SIG-M5 (cell line): ENCODE data around the gene TNFRSF13B.
A peak's percentile ranks its signal among the peaks of the same experiment; 100 is the strongest.
"Not testable (repeated sequence)": the region's sequence is repeated elsewhere in the genome, so short reads cannot be mapped to it uniquely, and the experiment has no call there.

Experiments
- DNase-seq: peaks from one replicate; lab custom pipeline; 2025; lab: John Stamatoyannopoulos, UW

The TNFRSF13B gene

DNA sequence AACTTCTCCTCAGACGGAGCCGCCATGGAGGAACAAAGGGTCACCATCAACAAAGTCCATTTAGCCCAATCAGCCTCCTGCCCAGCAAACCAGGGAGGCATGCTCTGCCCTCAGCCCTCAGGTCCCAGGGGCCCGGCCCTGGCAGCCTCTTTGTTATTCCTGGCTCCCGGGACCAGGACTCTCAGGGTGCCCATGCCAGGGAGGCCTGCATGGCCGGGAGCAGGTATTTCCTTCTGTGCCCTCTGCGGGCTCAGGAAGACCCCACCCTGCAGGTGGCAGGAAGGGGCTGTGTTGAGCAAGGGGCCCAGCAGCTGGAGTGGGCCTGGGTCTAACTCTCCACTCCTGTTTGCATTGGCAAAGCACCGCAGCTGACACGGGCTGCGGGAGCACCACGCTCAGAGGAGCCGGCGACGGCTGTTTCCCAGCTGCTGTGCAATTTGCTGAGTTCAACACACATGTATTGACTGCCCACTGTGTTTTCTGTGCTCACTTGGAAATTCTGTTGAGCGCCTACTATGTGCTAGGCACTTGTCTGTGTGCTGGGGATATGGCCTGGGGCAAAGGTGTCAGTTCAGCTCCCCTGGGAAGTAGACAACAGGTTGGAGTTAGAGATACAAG, 33.2 kb upstream of the TNFRSF13B start:
- not testable (repeated sequence) for DNase-seq

- no peak for DNase-seq
These were observed 32.5 kb upstream of the TNFRSF13B start for GRCh38 chr17:17004251-17004996.

DNA sequence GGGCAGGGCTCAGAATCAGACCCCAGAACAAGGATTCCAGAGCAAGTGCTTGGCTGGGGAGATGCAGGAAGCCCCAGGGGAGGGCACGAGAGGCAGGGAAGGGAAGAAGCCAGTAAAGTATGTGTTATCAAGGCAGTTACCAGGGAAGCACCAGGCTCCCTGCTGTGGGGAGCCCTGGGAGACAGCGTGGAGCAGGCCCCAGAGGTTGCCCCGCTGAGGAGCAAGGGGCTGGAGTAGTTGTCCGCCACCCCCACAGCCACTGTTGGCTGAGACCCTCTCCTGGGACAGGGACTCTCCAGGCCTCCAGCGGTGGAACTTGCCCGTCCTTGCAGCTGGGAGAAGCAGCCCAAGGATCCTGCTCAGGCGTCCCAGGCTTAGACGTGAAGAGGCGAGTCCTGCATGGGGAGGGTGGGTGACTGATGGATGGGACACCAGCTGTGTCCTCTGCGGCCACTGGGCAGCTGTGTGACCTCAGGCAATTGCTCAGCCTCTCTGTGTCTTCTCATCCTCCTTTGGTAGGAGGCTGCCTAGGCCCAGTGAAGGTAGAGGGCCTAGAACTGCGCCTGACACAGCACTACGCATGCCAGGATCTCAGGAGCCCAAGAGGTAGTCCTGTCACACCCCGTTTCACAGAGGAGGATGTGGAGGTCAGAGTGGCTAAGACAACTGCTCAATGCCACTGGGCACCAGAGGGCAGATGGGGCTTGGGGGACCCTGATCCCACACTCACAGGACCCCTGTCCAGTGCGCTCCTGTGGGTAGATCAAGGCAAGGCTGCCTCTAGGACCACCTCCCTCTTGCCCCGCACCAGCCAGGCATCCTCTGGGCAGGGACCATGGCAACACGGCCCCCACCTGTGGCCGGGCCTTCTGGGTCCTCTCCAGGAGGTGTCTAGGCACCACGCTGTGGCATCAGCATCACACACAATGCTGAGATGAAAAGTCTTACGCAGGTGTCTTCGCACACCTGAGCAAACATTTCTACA, 31.1 kb upstream of the TNFRSF13B start:
- DNase-seq: not testable (repeated sequence)

- DNase-seq: no peak
These were observed 30.1 kb upstream of the TNFRSF13B start for GRCh38 chr17:17001874-17002520.

DNA sequence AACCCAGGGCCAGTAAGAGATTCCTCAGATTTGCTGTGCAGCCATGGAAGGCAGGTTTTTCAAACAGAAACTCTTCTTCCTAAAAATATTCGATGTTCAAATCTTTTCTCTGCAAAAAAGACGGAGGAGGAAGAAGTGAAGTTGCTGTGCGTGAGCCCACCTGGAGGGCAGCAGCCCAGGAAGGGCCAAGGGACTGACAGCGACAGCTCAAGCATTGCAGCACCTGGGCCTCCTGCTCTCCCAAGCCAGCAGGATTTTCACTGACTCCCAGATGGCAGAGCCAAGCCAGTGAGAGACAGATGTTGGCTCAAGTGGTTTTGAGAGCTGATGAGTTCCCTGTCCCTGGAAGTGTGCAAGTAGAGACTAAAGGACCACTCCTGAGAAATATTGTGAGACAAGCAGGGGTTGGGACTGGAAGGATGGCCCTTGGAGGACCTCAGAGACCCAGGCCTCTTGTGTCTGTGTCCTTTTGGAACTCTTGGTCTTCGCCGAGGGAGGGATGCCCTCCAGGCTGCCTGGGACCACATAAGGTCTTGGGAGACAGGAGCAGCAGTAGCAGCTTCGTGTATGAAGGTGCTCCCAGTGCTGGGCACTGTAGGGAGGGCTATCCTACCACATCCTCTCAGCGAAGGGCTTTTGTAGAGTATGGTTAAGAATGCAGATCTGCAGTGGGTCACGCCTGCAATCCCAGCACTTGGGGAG, 29.3 kb upstream of the TNFRSF13B start:
- DNase-seq: no peak

DNA sequence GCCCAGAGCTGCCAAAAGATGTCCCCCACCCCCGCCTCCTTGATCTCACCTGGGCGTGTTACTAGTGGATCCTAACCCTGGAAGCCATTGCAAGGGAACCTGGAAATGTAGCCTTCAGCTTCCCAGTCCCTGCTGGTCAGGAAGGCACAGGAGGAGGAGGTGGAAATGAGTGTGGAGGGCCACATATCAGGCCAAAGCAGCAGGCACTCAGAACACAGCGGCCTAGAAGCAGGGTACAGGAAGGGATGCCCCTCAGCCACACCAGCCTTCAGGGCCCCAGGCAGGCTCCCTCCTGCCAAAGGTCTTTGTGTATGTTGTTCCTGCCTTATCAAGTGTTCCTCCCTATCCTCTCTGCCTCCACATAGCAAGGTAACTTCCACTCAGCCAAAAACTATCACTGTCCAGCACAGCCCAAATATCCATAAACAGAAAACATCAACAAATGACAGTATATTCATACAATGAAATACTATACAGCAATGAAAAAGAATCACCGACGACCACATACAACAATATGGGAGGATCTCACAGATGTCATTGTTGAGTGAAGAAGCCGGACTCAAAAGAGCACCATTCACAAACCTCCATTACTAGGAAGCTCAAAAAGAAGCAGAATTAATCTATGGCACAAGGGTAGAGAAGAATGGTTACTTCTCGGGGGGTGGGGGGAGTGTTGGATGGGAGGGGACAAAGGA, 28.2 kb upstream of the TNFRSF13B start:
- no peak for DNase-seq

- DNase-seq: no peak
These were observed 25.9 kb upstream of the TNFRSF13B start for GRCh38 chr17:16997514-16998429.

DNA sequence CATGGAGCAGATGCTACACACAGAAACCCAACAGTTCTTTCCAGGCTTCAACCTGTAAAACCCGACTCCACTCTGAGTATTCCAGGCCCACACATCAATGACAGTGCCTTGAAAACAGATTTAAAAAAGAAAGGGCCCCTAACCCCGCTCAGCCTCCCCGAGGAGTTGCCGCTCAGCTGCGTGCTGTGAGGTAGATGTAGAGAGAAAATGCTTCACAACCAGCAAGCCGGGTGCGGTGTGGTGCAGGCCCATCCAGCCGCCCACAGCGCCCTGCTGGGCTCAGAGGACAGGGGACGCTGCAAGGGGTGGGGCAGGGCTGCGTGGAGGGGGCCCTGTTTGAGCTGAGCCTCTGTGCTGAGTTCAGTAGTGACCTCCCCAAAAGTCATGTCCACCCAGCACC, 24.8 kb upstream of the TNFRSF13B start:
- not testable (repeated sequence) for DNase-seq

DNA sequence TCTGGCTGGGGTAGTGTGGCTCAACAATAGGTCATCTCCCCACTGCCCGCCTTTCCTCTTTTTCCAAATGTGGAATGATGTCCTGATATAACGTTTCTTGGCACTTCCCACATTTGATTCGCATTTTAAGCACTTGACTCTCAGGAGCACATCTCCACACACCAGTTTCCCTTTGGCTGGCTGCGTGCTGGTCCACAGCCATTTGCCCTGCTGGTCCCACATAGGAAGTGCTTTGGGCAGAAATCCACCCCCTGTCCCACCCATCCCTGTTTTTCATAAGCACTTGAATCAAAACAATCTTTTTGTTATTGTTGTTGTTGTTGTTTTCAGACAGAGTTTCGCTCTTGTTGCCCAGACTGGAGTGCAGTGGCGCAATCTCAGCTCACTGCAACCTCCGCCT, 24.0 kb upstream of the TNFRSF13B start:
- DNase-seq: no peak

GRCh38 chr17:16994631-16995030, 22.7 kb upstream of the TNFRSF13B start:
- no peak for DNase-seq

- DNase-seq: no peak
These were observed 19.6 kb upstream of the TNFRSF13B start for GRCh38 chr17:16991349-16992009.

DNA sequence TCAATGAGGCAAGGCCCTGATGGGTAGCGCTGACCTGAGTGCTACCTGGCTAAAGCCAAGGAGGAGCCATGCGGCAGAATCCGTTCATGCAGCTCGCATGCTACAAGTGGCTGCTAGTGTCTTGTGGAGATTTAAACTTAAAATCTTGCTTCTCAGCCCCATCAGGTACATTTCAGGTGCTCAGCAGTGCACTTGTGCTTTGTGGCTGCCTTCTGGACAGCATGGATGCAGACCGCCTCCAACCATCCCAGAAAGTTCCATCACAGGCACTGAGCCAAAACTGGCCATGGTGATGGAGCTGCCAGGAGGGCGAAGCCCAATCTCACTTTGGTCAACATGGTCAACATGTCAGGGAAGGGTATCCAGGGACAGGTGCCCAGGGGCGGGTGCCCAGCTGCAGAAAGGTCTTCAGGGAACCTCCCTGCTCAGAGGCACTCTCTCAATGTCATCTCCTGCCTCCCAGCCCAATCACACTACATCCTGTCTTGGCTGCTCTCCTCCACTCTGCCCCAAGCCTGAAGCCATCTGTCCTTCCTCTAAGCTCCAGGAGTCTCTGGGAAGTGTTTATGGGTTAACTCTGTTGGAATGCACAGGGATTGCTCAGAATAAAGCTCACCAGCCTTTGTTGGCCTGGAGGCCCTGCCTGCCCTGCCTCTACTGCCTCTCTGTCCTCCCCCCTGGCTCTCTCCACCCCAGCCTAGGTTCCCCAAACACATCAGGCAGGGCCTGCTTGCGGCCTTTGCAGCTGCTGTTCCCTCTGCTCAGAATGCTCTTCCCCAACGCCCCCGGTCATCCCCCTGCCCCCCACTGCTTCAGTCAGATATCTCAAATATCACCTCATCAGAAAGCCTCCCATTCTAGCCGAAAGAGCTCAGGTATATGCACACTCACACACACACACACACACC, 18.3 kb upstream of the TNFRSF13B start:
- DNase-seq: no peak

DNA sequence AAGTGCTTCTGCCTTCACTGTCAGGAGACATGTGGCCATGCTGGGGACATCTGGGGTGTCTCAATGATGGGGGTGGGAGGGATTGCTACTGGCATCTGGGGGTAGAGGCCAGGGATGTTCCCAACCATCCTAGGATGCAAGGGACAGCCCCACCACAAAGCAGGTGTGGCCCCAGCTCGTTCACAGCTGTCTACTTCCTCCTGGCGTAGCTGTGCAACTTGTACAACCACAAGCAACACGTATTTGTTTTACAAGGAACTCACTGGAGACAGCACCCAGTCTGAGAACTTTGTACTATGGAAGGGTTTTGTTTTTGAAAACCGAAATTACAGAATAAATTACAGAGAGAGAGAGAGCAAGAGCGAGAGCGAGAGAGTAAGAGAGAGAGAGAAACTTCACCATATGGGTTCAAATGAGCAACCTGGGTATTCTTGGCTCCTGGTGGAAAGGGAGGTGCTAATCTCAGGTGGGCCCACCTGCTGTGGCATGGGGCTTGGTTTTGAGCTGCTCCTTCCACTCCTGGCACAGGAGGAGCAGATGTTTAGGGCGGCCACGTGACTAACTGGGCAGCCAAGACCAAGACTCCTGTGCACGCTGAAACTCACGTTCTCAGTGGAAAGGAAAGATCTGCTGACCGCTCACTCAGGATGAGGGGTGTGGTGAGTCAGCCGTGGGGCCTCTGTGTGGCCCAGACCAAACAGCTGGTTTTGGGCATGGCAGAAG, 17.5 kb upstream of the TNFRSF13B start:
- DNase-seq: no peak

GRCh38 chr17:16988749-16989229, 16.9 kb upstream of the TNFRSF13B start:
- no peak for DNase-seq

GRCh38 chr17:16987830-16988601, 16.1 kb upstream of the TNFRSF13B start:
- peak; percentile 74 for DNase-seq

DNA sequence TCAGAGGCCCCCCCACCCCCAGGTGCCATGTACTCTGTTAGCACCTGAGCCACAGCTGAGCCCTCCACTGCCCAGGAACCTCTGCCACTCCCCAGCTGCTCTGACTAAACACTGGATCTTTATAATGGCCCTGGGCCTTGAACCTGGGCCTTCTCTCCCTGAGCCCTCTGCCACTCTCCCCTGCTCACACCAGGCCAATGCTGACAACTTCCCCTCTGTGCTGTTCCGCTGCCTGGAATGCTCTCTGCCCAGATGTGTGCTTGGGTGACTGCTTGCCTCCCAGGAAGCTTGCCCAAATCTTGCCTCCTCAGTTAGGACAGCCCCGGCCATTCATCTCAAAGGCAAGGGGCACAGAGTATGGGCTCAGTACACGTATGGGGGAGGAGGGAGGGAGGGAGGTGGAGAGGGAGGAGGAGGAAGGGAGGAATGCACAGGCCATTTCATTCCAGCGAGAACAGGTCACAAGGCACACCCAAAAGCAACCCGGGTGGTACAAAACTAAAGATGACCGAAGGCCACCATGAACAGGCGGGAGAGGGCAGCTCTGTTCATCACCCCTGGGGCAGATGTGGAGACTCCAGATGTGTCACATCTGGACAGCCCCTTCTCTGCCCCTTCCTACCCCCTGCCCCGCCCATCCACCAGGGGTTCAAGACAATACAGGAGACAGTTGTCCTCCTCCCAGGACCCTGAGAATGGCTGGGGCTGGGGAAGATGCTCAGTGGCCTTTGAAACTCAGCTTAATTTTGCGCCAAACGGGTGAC, 15.3 kb upstream of the TNFRSF13B start:
- DNase-seq: no peak
